GM10248 (cell line): Measurements from ENCODE around the gene CCL8.

Source experiments
- CTCF ChIA-PET: fragments of 300-600 bp; sonication (Branson Sonifier 250); formaldehyde crosslinking; extraction: SDS; loops from one replicate; lab custom pipeline; 2021; ENCODE audit warnings: antibody characterized with exemption; lab: Yijun Ruan, JAX
- POLR2A ChIA-PET: fragments of 350-650 bp; sonication (Branson Sonifier 250); formaldehyde crosslinking; extraction: SDS; loops from one replicate; lab custom pipeline; 2020; ENCODE audit warnings: antibody characterized with exemption; lab: Yijun Ruan, JAX
- DNase-seq: peaks from one replicate; pipeline ENCODE4 v3.0.0; 2012; ENCODE audit errors: extremely low spot score
- TF ChIP-seq, protein P1 (sequence below): IDR thresholded peaks from 2 replicates; pipeline ENCODE4 v1.5.1; 2012; ENCODE audit warnings: mild to moderate bottlenecking, low read depth; ENCODE audit errors: extremely low read depth, missing control alignments, control extremely low read depth

Gene CCL8

DNA sequence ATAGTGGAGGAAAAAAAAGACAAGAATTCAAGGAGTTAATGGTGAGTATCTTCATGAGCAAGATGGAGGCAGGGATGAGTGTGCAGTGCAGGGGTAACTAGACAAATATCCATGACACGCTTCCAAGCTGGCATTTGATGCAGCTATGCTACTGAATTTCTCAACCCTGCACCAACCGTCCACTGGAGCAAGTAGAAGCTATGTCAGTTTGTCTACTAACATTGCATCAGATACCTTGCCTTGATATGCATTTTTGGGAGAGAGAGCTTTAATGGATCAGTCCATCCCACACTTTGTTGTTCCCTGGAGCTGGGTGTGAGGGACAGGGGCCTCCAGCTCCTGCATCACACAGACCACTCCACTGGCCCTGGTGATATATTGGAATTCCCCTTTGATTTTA lies 17.2 kb upstream of the CCL8 start:
- POLR2A ChIA-PET = no interaction called here
- CTCF ChIA-PET = interaction anchor here (1.1 to 1.5 kb wide), 3 partner anchors 10 to 59 kb away, joined by 3 to 5 read pairs (median 4); no protein-coding TSS in a partner anchor
- TF ChIP-seq, protein P1, sequence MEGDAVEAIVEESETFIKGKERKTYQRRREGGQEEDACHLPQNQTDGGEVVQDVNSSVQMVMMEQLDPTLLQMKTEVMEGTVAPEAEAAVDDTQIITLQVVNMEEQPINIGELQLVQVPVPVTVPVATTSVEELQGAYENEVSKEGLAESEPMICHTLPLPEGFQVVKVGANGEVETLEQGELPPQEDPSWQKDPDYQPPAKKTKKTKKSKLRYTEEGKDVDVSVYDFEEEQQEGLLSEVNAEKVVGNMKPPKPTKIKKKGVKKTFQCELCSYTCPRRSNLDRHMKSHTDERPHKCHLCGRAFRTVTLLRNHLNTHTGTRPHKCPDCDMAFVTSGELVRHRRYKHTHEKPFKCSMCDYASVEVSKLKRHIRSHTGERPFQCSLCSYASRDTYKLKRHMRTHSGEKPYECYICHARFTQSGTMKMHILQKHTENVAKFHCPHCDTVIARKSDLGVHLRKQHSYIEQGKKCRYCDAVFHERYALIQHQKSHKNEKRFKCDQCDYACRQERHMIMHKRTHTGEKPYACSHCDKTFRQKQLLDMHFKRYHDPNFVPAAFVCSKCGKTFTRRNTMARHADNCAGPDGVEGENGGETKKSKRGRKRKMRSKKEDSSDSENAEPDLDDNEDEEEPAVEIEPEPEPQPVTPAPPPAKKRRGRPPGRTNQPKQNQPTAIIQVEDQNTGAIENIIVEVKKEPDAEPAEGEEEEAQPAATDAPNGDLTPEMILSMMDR = no peak
- DNase-seq = no peak

GRCh38 chr17:34302636-34303035 lies 16.6 kb upstream of the CCL8 start:
- TF ChIP-seq, protein P1 = no peak
- DNase-seq = no peak
- ChIA-PET POLR2A (no interaction called here), CTCF (interaction anchor here (1.1 to 1.5 kb wide), 2 partner anchors 11 to 58 kb away, joined by 3 to 4 read pairs; no protein-coding TSS in a partner anchor)

DNA sequence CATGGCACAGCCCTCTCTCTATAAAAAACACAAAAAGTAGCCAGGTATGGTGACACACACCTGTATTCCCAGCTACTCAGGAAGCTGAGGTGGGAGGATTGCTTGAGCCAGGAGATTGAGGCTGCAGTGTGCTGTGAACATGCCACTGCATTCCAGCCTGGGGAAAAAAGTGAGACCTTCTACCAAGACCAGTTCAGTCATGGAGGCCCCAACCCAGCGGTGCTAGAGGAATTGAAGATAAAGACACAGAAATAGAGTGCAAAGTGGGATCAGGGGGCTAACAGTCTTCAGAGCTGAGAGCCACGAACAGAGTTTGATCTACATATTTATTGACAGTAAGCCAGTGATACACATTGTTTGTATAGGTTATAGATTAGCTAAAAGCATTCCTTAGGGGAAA lies 15.6 kb upstream of the CCL8 start:
- POLR2A ChIA-PET = no interaction called here

GRCh38 chr17:34305061-34305460 lies 14.2 kb upstream of the CCL8 start:
- ChIA-PET POLR2A (no interaction called here), CTCF (interaction anchor here (0.7 to 1.6 kb wide), 4 partner anchors 12 to 36 kb away, joined by 3 to 4 read pairs (median 4); no protein-coding TSS in a partner anchor)
- DNase-seq = no peak
- TF ChIP-seq, protein P1 = no peak

More for the DNA sequence above, 15.6 kb upstream of the CCL8 start:
- DNase-seq = no peak
- TF ChIP-seq, protein P1 = no peak
- CTCF ChIA-PET = no interaction called here

DNA sequence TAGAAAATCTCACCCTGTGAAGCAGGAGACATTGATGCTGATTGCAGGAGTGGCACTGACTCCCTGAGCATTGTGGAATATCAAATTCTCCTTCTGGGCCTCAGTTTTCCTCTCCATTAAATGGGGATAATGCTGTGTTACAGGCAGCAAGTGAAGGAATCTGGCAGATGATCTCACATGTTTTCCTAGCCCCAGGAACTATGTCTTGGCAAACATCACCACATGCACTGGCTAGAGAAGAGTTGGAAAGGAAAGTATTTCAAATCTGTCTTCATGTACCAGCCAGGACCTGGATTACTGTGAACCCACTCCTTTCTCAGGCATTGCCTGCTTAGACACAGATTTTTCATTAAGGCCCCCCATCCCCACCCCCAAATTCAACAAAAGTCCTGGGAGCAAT lies 13.6 kb upstream of the CCL8 start:
- TF ChIP-seq, protein P1 = no peak
- POLR2A ChIA-PET = no interaction called here
- CTCF ChIA-PET = interaction anchor here (1.6 kb wide), 2 partner anchors 16 to 17 kb away, joined by 4 read pairs; no protein-coding TSS in a partner anchor
- no peak for DNase-seq

DNA sequence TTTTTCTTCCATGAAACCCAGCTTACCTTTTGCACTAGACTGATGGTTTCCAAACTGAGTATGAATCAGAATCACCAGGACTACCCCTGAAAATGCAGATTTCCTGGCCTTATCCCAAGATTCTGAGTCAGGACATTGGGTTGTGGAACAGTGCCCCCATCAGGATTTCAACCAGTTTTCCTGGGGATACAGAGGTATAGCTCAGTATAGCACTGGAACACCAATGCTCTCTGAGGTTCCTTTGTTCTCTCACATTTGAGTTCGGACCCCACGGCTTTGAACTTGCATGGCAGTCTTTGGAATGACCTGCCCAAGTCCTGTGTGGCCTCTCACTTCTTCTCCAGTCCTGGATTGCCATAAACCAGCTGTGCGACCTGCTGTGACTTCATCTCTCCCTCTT lies 12.8 kb upstream of the CCL8 start:
- ChIA-PET CTCF (interaction anchor here (0.9 to 1.6 kb wide), 3 partner anchors 11 to 17 kb away, joined by 4 read pairs; no protein-coding TSS in a partner anchor), POLR2A (no interaction called here)
- no peak for DNase-seq
- TF ChIP-seq, protein P1 = no peak
